HG03575 (cell line): ENCODE measurements around the gene UGT1A8.
"Not testable (repeated sequence)": the region's sequence is repeated elsewhere in the genome, so short reads cannot be mapped to it uniquely, and the experiment has no call there.

ENCODE experiments used
- ATAC-seq: cut with Tn5 transposase; IDR thresholded peaks from one replicate; pipeline ENCODE4 v1.9.1; 2021; ENCODE audit not compliant: unreplicated experiment, insufficient number of reproducible peaks, low FRiP score; ENCODE audit errors: extremely low read depth

UGT1A8 gene

GRCh38 chr2:233617476-233617875 lies at the start of gene UGT1A8:
UGT1A8 (plus strand) TSS chr2:233617633; CDS start chr2:233617708, 75 bp downstream.
- ATAC-seq = not testable (repeated sequence)

GRCh38 chr2:233571001-233571400 lies 46.4 kb upstream of the UGT1A8 start:
- ATAC-seq = no peak

GRCh38 chr2:233571462-233571861 lies 46.0 kb upstream of the UGT1A8 start:
- no peak for ATAC-seq

- ATAC-seq = no peak
Observed at GRCh38 chr2:233572468-233572867, 45.0 kb upstream of the UGT1A8 start.

- not testable (repeated sequence) for ATAC-seq
Observed at GRCh38 chr2:233577341-233577740, 40.1 kb upstream of the UGT1A8 start.

- not testable (repeated sequence) for ATAC-seq
Observed at GRCh38 chr2:233583217-233583965, 34.0 kb upstream of the UGT1A8 start.

- ATAC-seq = no peak
Observed at GRCh38 chr2:233584210-233584609, 33.2 kb upstream of the UGT1A8 start.

GRCh38 chr2:233588400-233588799 lies 29.0 kb upstream of the UGT1A8 start:
- ATAC-seq = no peak

GRCh38 chr2:233592706-233593105 lies 24.7 kb upstream of the UGT1A8 start:
- ATAC-seq = not testable (repeated sequence)

- ATAC-seq = no peak
Observed at GRCh38 chr2:233593201-233593600, 24.2 kb upstream of the UGT1A8 start.

GRCh38 chr2:233597522-233597921 lies 19.9 kb upstream of the UGT1A8 start:
- ATAC-seq = no peak

- no peak for ATAC-seq
Observed at GRCh38 chr2:233598952-233599351, 18.5 kb upstream of the UGT1A8 start.

GRCh38 chr2:233600386-233600785 lies 17.0 kb upstream of the UGT1A8 start:
- ATAC-seq = no peak

GRCh38 chr2:233602076-233602475 lies 15.4 kb upstream of the UGT1A8 start:
- no peak for ATAC-seq

- no peak for ATAC-seq
Observed at GRCh38 chr2:233603520-233603919, 13.9 kb upstream of the UGT1A8 start.

GRCh38 chr2:233604826-233605225 lies 12.6 kb upstream of the UGT1A8 start:
- ATAC-seq = no peak

GRCh38 chr2:233605680-233606079 lies 11.8 kb upstream of the UGT1A8 start:
- no peak for ATAC-seq

GRCh38 chr2:233611284-233611683 lies 6.1 kb upstream of the UGT1A8 start:
- ATAC-seq = no peak

GRCh38 chr2:233620204-233620603 lies 2.8 kb downstream of the UGT1A8 start:
- ATAC-seq = no peak

GRCh38 chr2:233621863-233622262 lies 4.4 kb downstream of the UGT1A8 start:
- not testable (repeated sequence) for ATAC-seq
